HG02870 (cell line): Measurements from ENCODE around the gene ANKRD61.
"Not testable (repeated sequence)": the region's sequence is repeated elsewhere in the genome, so short reads cannot be mapped to it uniquely, and the experiment has no call there.

Experiments
- ATAC-seq: cut with Tn5 transposase; IDR thresholded peaks from one replicate; pipeline ENCODE4 v1.9.1; 2021; ENCODE audit warnings: mild to moderate bottlenecking, moderate library complexity; ENCODE audit not compliant: unreplicated experiment

Gene ANKRD61

DNA sequence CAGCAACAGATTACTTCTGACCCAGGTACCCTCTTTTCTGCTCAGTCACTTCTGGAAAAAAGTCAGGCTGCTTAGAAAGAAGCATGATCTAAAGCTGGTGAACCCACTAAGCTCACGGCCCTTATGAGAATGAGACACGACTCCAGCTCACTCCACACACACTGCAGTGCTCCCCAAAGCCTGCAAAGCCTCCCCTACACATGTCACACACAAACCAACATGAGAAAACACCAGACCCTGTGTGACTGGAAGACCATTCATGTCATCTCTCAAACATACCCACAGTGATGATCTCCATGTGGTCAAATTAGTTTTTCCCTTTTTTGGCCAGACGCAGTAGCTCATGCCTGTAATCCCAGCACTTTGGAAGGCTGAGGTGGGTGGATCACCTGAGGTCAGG, 391 bp downstream of the ANKRD61 start:
- ATAC-seq: no peak

DNA sequence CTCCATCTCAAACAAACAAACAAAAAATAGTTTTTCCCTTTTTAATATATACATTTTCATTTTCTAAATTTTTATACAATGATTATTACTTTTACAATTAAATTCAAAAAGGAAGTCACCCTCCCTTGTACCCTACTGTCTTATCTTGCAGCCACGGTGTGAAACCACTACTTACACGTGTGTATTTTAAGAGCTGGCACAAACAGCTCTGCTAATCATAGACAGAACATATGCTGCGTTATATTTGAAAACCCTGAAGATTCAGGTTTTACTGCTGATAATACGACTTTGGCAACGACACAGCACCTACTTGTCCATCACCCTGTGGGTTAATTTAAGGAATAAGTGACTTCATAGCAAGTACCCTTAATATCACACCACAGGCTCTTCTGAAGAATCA, 991 bp downstream of the ANKRD61 start:
- ATAC-seq: no peak

DNA sequence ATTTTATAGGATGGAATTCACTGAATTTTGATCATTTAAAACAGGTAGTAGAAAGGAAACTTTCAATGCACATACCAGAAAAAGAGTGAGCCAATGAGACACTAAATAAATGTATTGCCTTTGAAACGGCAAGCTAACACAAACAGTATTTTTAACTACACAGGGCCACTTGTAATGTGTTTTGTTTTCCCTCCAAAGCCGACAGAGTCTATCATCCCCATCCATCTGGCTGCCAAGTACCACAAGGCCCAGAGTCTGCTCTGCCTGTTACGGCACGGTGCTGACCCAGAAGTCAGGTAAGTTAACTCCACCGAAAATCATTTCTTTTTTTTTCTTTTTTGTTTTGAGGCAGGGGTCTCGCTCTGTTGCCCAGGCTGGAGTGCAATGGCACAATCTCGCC, 1.5 kb downstream of the ANKRD61 start:
- no peak for ATAC-seq

DNA sequence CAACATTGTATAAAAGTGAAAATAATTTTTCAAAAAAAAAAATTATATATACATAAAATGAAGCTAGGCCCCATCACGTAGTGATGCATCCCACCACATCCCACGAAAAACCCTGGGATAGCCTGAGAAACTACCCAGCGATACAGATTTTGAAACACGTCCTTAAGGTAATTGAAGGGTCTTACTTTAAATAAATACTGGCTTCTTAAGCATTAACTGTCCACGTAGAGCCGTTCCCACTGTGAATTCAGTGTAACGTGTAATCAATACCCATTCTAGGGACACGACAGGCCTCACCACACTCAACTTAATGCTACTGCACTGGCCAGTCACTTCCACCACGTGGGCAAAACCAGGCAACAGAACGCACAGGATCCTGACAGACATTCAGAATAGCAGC, 4.0 kb downstream of the ANKRD61 start:
- ATAC-seq: no peak

DNA sequence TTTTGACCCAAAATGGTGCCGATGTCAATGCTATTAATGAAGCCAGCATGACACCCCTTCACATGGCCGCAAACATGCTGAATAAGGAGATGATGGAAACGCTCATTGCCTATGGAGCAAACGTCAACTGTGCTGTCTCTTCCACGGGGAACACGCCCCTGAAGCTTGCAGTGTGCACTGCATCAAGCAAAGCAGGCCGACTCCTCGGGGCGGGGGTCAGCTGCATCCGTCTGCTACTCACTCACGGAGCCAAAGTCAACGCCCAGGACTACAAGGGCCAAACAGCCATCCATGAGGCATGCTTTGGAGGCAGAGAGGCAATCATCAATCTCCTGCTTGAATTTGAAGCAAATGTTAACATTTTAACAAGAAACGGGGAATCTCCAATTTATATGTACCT, 4.5 kb downstream of the ANKRD61 start:
- ATAC-seq: no peak

DNA sequence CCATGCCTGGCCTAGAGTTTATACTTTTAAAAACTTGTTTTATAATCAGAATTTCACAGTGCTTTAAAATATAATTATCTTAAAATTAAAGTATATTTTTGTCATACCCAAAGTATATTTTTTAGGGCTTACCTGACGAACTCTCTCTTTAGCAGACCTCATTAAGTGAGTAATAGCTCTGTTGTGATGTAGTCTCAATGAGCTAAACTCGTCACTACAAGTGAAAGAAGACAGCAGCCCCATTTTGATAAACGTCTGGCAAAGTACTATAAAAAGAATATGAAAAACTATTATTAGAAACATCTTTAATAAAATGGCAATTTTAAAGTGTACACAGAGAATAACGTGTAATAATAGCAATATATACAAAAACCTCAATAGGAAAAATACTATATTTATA, 18.6 kb downstream of the ANKRD61 start:
- ATAC-seq: no peak

DNA sequence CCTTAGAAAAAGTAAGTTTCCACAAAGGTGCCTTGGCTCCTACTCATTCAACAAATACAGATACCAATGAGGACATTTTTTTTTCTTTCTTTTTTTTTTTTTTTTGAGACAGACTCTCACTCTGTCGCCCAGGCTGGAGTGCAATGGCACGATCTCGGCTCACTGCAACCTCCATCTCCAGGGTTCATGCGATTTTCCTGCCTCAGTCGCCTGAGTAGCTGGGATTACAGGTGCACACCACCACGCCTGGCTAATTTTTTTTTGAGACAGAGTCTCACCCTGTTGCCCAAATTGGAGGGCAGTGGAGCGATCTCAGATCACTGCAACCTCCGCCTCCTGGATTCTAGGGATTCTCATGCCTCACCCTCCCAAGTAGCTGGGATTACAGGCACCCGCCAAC, 20.0 kb downstream of the ANKRD61 start:
- not testable (repeated sequence) for ATAC-seq

DNA sequence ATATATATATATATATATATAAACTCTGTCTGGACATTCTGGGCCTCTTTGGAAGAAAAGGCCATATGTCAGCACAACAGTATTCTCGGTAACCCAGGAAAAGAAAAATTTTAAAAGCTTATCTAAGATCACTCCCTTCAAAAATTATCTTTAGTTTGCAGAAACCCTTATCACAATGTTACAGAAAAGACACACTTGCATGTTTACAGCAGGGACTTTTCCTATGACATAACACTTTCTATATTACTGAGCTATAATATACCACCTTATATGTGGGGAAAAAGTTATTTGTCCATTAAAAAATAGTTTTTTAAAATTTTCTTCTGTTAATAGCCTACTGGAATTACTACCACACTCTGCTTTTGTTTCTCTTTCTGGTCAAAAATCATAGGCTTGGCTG, 25.4 kb downstream of the ANKRD61 start:
- no peak for ATAC-seq

DNA sequence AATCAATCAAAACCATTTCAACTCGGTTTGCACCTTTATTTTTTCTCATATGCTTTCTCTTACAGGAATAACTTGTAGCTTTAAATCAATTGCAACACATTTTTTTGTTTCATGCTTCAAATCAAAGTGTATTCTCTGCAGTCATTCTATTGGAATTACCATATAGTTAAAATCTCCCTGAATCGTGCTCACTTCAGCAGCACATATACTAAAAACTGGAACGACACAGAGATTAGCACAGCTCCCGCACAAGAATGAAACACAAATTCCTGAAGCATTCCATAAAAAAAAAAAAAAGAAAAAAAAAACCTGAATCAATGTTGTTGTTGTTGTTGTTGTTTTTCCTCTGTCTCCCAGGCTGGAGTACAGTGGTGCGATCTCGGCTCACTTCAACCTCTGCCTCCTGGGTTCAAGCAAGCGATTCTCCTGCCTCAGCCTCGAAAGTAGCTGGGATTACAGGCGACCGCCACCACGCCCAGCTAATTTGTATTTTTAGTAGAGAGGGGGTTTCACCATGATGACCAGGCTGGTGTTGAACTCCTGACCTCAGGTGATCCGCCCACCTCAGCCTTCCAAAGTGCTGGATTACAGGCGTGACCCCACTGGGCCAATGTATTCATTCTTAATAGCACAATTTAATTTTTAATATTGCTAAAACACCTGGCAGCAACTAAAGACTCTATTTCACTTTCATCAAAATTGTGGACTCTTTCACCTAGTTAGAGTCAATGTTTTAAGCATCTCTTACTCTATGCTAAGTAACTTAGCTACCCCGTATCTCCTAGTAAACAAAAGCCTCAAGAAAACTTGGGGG, 26.3 kb downstream of the ANKRD61 start:
- no peak for ATAC-seq

DNA sequence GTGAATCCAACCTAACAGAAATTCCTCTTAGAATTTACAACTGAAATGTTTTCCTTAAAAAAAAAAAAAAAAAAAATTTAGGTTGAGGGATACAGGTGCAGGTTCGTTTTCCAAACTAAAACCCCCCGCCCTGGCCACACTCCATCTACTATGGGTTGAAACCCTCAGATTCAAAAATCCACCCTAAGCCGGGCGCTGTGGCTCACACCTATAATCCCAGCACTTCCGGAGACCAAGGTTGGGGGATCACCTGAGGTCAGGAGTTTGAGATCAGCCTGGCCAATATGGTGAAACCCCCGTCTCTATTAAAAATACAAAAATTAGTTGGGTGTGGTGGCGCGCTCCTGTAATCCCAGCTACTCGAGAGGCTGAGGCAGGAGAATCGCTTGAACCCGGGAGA, 28.8 kb downstream of the ANKRD61 start:
- ATAC-seq: not testable (repeated sequence)

DNA sequence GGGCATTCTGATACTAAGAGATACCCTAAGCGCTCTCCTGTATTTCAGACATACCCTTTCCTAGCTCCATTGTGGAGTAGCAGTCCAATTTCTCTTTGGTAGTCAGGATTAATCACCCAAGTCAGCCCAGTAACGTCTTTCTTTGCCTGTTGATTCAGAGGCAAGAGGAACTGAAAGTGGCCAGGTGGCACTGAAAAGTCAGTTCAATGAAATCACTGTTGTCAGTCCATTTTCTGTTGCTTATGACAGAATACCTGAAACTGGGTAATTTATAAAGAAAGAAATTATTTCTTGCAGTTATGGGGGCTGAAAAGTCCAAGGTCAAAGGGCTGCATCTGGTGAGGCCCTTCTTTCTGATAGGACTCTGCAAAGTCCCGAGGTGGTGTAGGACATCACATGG, 40.2 kb downstream of the ANKRD61 start:
- ATAC-seq: peak; percentile 77

DNA sequence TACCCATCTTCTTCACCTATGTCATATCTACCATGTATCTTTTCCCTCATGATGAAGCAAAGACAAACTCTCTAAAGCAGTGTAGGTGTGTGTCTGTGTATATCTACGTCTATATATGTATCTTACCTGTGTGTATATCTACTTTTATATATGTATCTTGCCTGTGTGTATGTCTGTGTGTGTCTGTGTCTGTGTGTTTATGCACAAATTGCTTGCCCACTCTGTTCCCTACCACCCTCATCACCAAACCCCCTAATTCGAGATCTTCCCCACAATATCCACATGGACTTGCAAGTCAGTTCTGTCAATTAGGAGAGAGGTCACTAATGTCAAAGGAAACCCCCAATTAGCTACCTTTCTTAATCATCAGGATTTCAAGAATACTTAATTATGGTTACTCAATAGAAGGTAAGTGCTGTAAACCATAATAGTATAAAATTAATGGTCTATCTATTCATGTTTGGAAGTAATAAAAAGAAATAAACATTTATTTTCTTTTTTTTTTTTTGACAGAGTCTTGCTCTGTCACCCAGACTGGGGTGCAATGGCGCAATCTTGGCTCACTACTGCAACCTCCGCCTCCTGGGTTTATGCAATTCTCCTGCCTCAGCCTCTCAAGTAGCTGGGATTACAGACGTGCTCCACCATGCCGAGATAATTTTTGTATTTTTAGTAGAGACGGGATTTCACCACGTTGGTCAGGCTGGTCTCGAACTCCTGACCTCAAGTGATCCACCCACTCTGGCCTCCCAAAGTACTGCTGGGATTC, 43.6 kb downstream of the ANKRD61 start:
- ATAC-seq: no peak

DNA sequence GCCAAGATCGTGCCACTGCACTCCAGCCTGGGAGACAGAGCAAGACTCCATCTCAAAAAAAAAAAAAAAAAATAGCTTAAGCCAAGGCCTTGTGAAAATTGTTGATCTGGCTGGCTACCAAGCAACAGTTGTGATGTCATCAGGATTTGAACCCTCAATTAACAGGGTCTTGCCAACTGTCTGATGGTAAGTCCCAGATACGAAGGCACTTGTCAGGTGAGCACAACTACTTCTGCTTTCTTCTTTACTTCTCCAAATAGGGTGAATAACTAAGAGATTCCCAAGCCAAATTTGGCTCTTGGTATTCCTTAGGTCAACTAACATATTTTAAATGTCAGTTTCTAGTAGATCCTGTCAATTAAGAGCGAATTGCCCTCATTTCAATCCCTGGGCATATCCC, 47.4 kb downstream of the ANKRD61 start:
- ATAC-seq: no peak

DNA sequence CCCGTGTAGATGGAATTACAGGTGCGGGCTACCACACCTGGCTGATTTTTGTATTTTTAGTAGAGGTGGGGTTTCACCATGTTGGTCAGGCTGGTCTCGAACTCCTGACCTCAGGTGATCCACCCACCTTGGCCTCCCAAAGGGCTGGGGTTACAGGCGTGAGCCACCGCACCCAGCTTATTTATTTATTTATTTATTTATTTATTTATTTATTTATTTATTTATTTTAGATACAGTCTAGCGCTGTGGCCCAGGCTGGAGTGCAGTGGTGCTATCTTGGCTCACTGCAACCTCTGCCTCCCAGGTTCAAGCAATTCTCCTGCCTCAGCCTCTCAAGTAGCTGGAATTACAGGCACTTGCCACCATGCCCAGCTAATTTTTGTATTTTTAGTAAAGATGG, 51.9 kb downstream of the ANKRD61 start:
- ATAC-seq: not testable (repeated sequence)
